NCI-H345 treated with DMSO at 0.1 percent for 48 hours (cell line): ENCODE results near the gene SHFL.

Experiments used
- DNase-seq: peaks from one replicate; lab custom pipeline; 2025; ENCODE audit not compliant: unreplicated experiment; lab: John Stamatoyannopoulos, UW

Gene SHFL

DNA sequence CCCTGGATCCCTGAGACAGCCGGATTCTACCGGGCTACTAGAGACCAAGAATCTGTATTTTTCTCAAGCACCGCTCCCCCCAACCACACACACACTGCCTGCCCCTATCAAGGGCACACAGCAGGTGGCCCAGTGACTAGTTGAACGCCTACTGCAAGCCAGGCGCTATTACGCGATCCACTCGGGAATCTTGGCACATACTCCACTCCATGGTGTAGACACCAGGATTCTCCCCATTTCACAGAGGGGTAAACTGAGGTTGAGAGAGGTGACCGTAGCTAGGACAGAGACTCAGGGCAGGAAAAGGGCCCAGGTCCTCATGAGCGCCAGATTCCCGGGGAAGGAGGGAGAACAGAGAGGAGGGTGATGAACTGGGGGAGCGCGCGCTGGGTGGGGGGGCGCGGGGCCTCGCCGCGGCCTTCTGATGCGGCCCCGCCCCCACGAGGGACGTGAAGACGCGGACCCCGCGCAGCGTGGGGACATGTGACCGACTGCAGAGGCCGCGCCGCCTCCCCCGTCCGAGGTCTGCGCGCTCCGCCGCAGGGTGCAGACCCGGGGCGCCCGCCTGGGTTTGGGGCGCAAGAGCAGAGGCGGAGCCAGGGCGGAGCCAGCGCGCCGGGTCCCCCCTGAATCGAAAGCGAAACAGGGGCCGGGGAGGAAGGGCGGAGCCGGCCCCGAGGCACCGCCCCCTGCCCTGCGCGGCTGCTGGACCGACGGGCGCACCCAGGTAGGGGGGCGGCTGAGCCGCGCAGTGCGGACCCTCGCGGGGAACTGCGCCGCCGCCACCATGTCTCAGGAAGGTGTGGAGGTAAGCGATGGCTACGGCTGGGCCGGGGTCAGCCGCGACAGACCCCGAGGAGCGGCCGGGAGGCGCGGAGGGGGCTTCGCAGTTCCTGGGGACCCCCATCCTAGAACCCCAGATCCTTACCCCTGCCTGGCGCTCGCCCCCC lies at the start of gene SHFL:
Gene SHFL (plus strand): TSS at position 677 of the 950 bp plus-strand sequence. CDS start 111 bp downstream, at position 788.
- no peak for DNase-seq

- DNase-seq: no peak
Measured at GRCh38 chr19:10036601-10037071, 49.5 kb upstream of the SHFL start.

DNA sequence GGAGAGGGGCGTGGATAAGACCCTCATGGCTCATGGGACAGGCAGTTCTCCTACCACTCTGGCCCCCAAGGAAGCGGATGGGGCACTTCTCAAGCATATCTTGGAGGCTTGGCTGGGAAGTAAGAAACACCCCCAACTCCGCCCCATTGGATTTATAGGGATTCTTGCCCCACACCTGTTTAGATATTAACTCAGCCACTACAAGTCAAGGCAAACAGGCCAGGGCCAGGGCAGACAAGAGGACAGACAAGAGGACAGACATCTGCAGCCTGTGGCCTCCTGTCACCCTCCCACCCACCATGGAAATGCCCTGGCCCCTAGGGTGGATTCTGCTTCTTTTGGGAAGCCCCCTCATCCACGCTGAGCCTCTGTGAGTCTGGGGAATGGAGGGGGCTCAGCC lies 48.8 kb upstream of the SHFL start:
- no peak for DNase-seq

- DNase-seq: no peak
Measured at GRCh38 chr19:10037809-10038208, 48.3 kb upstream of the SHFL start.

DNA sequence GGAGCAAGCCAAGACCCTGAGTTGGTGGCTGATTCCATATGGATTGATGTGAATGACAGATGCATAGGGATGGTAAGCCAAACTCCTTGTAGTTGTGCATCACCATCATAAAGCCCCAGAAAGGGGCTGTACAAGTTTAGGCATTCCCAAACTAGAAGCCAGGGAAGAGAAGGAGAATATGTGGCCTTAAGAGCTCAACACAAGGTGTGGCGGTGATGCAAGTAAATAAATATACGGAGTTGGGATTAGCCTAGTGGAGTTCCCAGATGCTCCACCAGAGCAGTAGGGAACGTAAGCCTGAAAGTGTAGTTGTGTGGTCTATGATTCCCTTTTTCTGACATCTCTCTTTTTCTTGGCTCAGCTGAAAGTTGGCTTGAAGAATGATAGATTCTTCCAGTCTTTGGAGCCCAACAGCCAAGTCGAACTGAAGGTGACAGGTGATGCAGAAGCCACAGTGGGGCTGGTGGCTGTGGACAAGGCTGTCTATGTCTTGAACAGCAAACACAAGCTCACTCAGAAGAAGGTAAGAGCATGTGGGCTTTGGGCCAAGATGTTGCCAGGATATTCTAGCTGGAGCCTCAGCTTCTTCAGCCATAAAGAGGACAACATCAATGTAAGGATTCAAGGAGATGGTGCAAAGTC lies 42.7 kb upstream of the SHFL start:
- no peak for DNase-seq

DNA sequence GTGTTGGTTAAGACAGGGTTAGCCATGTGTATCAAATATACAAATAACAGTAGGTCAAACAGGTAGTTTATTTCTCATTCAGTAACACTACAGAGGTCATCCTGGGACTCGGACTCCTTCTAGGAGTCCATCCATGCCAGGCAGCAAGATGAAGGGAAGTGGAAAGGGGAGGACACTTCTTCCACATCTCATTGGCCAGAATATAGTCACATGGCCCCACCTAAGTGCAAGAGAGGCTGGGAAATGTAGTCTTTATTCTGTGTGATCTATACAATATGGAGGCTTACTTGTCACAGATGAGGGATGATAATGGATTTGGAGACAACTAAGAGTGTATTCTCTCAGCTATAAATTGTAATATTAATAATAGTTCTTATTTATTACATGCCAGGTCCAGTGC lies 41.7 kb upstream of the SHFL start:
- no peak for DNase-seq

GRCh38 chr19:10045371-10045770 lies 40.7 kb upstream of the SHFL start:
- DNase-seq: no peak

GRCh38 chr19:10049626-10050025 lies 36.5 kb upstream of the SHFL start:
- DNase-seq: no peak

DNA sequence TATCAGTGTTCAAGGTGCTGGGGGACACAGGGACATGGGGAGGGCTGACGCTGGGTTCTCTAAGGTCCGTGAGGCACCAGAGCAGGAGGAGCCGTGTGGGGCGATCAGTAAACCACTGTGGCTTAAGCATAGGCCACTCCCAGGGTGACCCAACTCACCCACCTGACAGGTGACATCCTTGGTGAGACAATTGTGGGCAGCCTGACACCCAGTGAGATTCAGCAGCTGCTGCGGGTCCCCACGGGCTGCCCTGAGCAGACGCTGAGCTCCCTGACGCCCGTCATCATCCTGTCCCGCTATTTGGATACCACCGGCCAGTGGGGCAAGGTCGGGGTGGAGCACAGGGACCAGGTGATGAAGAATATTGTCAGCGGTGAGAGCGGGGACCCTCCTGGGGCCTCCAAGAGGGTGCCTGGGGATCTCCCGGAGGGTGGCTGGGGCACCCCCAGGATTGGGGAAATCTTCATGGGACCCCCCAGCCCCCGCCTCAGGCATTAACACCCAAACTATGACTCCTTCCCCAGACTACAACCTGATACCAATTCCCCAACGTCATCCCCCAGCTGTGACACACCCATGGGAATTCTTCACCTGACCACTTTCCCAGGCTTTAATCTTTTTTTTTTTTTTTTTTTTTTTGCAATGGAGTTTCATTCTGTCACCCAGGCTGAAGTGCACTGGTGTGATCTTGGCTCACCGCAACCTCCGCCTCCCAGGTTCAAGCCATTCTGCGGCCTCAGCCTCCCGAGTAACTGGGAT lies 33.3 kb upstream of the SHFL start:
- DNase-seq: no peak

DNA sequence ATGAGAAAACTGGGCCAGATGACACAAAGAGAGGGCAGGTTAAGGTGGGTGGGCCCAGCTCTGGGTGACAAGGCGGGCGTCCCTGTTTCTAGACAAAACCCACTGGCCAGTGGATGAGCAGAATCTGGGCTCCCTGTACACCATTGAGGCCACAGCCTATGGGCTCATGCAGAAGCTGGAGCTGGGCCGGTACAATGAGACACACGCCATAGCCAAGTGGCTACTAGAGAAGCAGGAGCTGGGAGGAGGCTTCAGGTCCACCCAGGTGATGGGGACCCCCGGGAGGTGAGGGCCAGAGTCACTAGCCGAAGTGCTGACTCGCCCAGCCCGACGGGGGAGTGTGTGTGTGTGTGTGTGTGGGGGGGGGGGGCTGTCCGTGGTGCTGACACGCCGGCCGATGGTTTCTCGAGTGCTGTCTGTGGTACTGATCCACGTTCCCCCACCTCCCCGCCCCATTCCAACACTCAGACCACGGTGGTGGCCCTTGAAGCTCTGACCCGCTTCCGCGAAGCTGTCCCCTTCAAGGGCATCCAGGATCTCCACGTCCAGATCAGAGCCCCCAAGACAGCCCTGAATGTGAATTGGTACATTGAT lies 24.3 kb upstream of the SHFL start:
- DNase-seq: no peak

DNA sequence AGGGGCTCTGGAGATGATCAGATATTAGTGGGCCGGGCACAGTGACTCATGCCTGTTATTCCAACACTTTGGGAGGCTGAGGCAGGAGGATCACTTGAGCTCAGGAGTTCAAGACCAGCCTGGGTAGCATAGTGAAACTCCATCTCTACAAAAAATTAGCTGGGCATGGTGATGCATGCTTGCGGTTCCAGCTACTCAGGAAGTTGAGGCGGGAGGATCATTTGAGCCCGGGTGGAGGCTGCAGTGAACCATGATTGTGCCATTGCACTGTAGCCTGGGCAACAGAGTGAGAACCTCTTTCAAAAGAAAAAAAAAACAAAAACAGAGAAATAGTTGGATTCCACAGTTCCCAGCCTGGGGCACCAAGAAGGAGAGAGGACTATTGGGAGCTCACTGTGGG lies 17.9 kb upstream of the SHFL start:
- no peak for DNase-seq

GRCh38 chr19:10069046-10069445 lies 17.1 kb upstream of the SHFL start:
- DNase-seq: no peak

- no peak for DNase-seq
Measured at GRCh38 chr19:10070730-10071446, 15.2 kb upstream of the SHFL start.

GRCh38 chr19:10074153-10074552 lies 12.0 kb upstream of the SHFL start:
- DNase-seq: no peak

DNA sequence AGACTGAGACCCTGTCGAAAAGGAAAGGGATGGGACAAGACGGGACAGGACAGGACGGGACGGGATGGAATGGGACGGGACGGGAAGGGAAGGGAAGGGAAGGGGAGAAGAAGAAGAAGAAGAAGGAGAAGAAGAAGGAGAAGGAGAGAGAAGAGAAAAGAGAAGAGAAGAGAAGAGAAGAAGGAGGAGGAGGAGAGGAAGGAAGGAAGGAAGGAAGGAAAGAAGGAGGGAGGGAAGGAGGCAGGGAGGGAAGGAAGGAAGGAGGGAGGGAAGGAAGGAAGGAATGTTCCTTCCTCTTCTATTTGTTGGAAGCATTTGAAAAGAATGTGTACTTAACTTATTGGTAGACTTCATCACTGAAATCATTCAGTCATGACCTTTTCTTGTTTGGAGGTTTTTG lies 9.6 kb upstream of the SHFL start:
- no peak for DNase-seq

DNA sequence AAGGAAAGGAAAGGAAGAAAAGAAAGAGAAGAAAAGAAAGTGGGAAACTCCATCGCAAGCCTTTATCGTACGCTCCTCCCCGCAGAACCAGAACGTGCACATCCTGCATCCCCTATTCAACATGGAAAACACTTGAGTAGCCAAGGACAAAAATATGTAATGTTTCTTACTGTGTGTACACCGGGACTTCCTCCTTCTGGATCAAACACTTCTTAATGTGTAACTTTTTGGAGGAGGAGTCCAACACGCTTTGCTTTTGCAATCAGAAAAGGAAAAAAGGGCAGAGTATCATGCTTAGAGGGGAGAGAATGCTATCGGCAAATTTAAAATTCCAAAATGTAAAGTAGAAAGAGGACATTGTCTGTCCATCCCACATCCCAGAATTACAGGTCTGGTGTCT lies 7.8 kb upstream of the SHFL start:
- DNase-seq: no peak

- no peak for DNase-seq
Measured at GRCh38 chr19:10079031-10079453, 7.1 kb upstream of the SHFL start.

- no peak for DNase-seq
Measured at GRCh38 chr19:10083911-10084310, 2.2 kb upstream of the SHFL start.

GRCh38 chr19:10084803-10085202 lies 1.3 kb upstream of the SHFL start:
- no peak for DNase-seq

GRCh38 chr19:10086591-10087192 lies 575 bp downstream of the SHFL start:
- DNase-seq: no peak
